Right renal pelvis (tissue), 4 donors: ENCODE data around the gene LHX5. TPM values are rescaled to one million over a fixed set of nuclear protein-coding genes. Genes with fewer than 3 reads are reported as not detected.

ENCODE experiments used
- DNase-seq, 4 donors: peaks; one replicate each; pipeline ENCODE4 v3.0.0-alpha.2; 2013; ENCODE audit warnings: low read depth in 4 of 4, low spot score in 3 of 4, missing footprints in 1 of 4
- polyA plus RNA-seq, 4 donors: library from polyadenylated mRNA; unstranded; fragments of 120-200 nt; gene quantifications; one replicate each; pipeline ENCODE4 v1.2.1, GENCODE V29; 2013; ENCODE audit not compliant: insufficient read length in 4 of 4

The LHX5 gene
- polyA plus RNA-seq, 4 donors = not detected

GRCh38 chr12:113466454-113467141 lies 5.1 kb downstream of the LHX5 start:
- DNase-seq = no peak

- no peak for DNase-seq
Observed at GRCh38 chr12:113465808-113466453, 5.7 kb downstream of the LHX5 start.

- DNase-seq = no peak
Observed at GRCh38 chr12:113464852-113465719, 6.6 kb downstream of the LHX5 start.

- DNase-seq = no peak
Observed at GRCh38 chr12:113464452-113464775, 7.3 kb downstream of the LHX5 start.

- DNase-seq = no peak
Observed at GRCh38 chr12:113463746-113464451, 7.8 kb downstream of the LHX5 start.

- DNase-seq = no peak
Observed at GRCh38 chr12:113462998-113463745, 8.5 kb downstream of the LHX5 start.

GRCh38 chr12:113462117-113462774 lies 9.4 kb downstream of the LHX5 start:
- peak; percentile 54 to 73 (median 66) for DNase-seq

- no peak for DNase-seq
Observed at GRCh38 chr12:113461666-113462065, 10.0 kb downstream of the LHX5 start.

- no peak for DNase-seq
Observed at GRCh38 chr12:113459981-113460380, 11.7 kb downstream of the LHX5 start.

- DNase-seq = no peak
Observed at GRCh38 chr12:113457710-113458109, 14.0 kb downstream of the LHX5 start.

- no peak for DNase-seq
Observed at GRCh38 chr12:113457185-113457584, 14.5 kb downstream of the LHX5 start.

GRCh38 chr12:113456761-113457160 lies 14.9 kb downstream of the LHX5 start:
- DNase-seq = no peak

GRCh38 chr12:113456199-113456598 lies 15.5 kb downstream of the LHX5 start:
- no peak for DNase-seq

GRCh38 chr12:113453330-113453729 lies 18.3 kb downstream of the LHX5 start:
- DNase-seq = no peak

GRCh38 chr12:113452458-113452857 lies 19.2 kb downstream of the LHX5 start:
- no peak for DNase-seq

GRCh38 chr12:113449839-113450238 lies 21.8 kb downstream of the LHX5 start:
- DNase-seq = no peak

GRCh38 chr12:113449299-113449698 lies 22.4 kb downstream of the LHX5 start:
- DNase-seq = no peak

- peak in 1 of 4 donors; percentile 27 for DNase-seq
Observed at GRCh38 chr12:113448873-113449272, 22.8 kb downstream of the LHX5 start.

- DNase-seq = no peak
Observed at GRCh38 chr12:113445544-113446171, 26.0 kb downstream of the LHX5 start.
